HG02938 (cell line): Measurements from ENCODE around the gene ABLIM2.

Experiments
- ATAC-seq: cut with Tn5 transposase; IDR thresholded peaks from one replicate; pipeline ENCODE4 v1.9.1; 2021; ENCODE audit warnings: mild to moderate bottlenecking, moderate library complexity; ENCODE audit not compliant: unreplicated experiment

ABLIM2 gene

GRCh38 chr4:8050555-8051206 lies 107.9 kb downstream of the ABLIM2 start:
- no peak for ATAC-seq

- ATAC-seq: no peak
These were observed 108.4 kb downstream of the ABLIM2 start for GRCh38 chr4:8050180-8050554.

GRCh38 chr4:8048856-8049676 lies 109.5 kb downstream of the ABLIM2 start:
- no peak for ATAC-seq

DNA sequence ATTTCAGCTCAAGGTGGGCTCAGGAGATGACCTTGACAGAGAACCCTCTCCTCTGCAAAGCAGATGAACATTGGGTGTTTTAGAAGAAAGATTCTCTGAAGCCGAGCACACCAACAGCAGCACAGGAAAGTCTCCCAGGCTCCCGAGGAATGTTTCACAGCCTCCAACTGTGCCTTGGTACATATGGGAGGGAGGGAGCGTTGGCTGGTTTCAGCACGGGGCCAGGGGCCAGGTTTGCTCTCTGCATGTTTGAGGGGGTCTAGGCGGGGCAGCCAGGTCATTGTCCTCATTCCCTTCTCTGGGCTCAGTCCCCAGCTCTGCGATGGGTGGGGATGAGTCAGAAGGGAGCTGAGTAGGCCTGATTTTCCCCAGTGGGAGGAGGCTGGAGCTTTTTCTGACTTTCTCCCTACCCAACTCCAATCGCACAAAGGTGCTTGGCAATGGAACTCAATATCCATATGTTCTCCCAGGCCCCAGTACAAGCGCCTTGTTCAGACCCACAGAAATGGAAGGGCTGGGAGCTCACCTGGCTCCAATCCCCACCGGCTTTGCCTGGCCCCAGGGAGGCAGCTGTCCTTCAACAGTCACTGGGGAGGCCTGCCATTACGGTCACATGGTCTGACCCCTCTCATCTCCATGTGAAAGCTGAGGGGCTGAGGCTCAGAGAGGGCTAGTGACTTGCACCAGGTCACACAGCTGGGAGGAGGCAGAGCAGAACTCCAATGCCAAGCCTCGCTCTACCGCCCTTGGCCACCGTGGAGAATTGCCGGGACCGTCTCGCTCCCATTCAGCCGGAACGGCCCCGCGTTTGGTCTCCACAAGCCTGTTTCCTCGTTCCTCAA lies 110.6 kb downstream of the ABLIM2 start:
- no peak for ATAC-seq

GRCh38 chr4:8046925-8047541 lies 111.6 kb downstream of the ABLIM2 start:
- no peak for ATAC-seq

DNA sequence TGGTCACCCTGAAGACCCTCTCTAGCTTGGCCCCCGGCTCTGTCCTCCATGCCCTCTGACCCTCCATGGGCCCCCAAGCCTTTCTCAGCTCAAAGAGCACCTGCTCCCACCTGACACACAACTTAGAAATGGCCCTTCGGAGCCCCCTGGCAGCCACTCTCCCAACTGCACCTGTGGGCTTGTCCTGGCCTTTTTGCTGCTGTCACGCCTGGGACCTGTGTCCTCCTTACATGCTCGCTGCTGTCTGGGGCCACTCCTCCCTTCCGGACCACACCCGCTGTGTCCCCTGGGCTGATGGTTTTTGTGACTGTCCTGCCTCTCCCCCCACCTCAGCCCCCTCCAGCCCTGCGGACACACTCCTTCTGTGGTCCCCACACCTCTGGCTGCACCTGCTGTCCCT lies 112.7 kb downstream of the ABLIM2 start:
- ATAC-seq: no peak

GRCh38 chr4:8044699-8045098 lies 113.9 kb downstream of the ABLIM2 start:
- ATAC-seq: no peak

DNA sequence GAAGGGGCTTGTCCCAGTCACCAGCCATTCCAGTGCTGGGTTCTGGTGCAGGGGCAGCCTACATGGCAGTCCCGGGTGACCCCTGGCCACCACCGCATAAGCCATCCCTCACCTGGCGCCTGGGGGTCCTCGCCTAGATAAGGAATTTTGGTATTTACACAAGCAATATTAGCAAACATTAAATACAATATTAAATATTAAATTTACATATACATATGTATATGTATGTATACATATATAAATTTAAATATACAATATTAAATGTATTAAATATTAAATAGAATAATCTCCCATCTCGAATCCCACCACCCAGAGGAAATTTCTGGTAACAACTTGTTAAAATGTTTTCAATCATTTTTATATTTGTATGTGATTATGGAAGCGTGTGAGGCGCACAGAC lies 114.4 kb downstream of the ABLIM2 start:
- no peak for ATAC-seq

DNA sequence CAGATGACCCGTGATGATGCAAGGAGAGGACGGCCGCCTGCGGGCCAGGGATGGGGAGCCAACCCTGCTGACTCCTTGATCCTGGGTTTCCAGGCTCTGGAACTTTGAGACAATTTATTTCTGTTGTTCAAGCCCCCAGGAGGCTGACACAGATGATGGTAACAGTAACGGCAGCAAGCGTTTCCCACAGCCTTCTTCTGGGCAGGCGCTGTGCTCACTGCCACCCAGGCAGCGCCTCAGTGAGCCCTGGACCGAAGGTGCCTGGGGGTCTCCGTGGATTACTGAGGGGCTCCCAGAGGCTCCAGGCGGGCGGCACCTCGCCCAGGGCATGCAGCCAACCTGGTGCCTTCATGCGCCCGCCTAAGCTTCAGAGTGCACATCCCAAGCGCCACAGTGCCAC lies 115.0 kb downstream of the ABLIM2 start:
- no peak for ATAC-seq

GRCh38 chr4:8041868-8042267 lies 116.7 kb downstream of the ABLIM2 start:
- no peak for ATAC-seq

DNA sequence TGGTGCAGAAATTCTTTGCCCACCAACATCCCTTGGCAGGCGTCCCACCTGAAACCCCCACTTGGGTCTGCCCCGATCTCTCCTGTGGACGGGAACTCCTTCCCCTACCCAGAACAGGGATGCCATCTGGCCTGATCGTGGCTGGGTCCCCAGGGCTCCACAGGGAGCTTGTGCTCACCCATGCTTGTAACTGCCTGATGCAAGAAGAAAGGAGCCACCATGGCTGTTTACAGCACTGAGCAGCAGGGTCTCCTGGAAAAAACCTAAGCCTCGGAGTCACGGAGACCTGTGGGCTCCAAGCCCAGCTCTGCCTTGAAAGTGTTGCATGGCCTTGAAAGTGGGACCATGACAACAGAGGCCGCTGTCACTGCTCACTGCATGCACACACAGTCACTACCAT lies 117.4 kb downstream of the ABLIM2 start:
- ATAC-seq: no peak

DNA sequence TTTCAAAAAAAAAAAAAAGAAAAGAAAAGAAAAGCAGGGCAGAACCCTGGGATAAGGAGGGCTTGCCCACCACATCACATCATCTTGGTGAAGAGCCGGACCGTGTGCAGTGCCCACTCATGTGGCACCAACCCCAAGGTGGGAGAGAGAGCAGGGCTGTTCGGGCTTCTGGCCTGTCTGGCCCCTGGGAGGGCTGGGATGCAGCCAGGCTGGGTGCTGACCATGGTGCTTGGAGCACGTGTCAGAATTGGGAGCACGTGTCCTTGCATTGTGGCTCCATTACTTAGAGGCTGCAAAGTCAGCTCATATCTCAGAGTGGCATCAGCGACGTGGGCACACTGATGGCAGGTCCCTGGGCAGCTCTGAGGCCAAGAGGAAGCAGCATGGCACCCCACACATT lies 118.0 kb downstream of the ABLIM2 start:
- ATAC-seq: no peak

DNA sequence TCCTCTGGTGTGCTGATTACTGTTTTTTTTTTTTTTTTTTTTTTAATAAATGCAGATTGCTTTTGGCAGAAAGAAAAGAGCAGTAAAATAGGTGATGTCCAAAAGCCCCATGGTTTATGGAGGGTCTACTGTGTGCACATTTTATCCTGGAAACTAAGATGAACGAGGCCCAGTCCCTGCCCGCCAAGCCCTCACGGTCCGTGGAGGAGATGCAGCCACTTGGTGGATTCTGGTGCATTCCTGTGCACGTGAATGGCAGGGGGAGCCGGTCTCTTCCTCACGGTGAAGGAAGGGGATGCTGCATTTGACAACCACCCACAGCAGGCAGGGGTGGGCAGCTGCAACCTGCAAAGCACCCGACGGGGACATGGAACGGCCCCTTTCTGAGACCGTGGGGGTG lies 118.8 kb downstream of the ABLIM2 start:
- ATAC-seq: no peak

GRCh38 chr4:8039290-8039689 lies 119.3 kb downstream of the ABLIM2 start:
- no peak for ATAC-seq

DNA sequence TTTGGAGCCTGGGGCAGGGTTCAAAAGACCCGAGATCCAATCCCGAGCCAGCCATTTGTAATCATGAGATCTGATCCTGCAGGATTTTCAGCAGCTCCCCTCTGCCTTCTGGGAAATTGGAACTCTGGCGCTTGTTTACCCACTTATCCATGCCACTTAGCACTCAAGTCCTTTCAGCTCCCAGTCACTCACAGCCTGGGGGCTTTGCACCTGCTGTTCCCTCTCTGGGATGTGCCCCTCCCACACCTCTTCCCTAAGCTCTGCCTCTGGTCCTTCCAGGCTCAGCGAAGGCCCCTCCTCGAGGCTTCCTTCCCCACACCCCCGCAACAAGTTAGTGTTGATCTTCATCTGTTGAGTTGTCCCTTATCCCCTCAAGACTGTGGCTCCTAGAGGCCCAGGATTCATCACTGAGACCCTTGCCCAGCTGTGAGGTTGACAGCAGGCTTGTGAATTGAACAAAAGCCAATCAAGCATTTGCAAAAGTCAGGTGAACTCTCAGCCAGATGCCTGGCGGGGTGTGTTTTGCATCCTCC lies 119.8 kb downstream of the ABLIM2 start:
- ATAC-seq: no peak

DNA sequence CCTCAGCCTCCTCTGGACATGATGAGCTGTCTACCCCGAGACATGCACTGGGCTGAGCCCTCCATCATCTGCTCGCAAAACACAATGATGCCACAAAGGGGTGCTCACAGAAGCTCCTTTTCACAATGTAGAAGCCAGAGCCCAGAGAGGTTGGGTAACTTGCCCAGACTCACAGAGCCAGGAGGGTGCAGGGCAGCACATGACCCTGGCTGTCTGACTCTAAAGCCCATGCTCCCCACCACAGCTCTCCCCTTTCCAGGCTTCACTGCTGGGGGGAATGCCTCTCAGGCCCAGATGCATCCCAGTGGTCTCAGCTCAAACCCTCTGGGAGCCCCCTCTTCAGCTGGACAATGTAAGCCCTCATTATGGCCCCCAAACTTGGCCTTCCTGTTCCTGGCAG lies 120.5 kb downstream of the ABLIM2 start:
- ATAC-seq: no peak

DNA sequence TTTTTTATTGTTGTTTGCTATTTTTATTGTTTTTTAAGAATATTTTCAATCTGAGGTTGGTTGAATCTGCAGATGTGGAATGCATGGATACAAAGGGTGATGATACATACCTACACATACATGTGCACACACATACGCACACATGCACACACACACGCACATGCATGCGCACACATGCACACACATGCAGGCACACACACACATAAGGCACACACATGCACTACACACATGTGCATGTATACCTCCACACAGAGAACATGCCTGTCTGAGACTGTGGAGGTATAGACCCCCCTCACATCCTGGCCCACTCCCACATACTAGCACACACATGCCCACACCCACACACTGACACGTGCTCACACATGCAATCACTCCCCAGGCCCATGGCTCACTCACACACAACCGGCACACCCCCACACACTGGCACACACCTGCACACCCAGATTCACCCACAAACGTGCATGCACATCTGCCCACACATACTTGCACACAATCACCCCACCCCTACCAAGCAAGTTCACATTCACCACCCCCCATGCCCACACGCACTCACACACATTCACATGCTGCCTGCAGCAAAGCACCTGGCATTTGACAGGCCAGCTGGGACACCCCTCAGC lies 121.4 kb downstream of the ABLIM2 start:
- ATAC-seq: no peak

- no peak for ATAC-seq
These were observed 123.2 kb downstream of the ABLIM2 start for GRCh38 chr4:8035371-8035780.

DNA sequence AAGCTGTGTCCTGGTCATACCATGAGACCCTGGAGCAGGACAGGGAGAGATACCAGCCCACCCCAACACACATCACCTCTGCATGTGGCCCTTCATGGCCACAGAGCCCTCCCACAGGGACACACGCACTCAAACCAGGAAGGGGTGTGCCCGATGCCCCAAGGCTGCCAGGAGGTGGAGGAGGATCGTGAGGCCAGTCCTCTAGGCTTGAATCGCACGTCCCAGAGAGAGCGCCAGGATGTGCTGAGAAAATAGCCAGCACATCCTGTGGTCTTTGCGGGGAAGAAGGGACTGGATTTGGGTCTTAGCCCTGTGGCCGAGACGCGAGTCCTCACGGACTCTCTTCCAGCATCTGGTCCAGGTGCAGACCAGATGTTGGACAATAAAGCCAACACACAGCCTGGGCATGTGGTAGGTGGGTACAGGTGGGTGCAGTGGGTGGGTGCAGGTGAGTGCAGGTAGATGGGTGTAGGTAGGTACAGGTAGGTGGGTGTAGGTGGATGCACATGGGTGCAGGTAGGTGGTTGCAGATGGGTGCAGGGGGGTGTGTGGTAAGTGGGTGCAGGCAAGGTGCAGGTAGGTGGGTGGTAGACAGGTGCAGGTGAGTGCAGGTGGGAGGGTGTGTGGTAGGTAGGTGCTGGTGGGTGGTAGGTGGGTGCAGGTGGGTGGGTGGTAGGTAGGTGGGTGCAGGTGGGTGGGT lies 124.6 kb downstream of the ABLIM2 start:
- no peak for ATAC-seq
